ENCODE results near the gene MYO1H.
"Not testable (repeated sequence)": the region's sequence is repeated elsewhere in the genome, so short reads cannot be mapped to it uniquely, and the experiment has no call there.

Gene MYO1H

DNA sequence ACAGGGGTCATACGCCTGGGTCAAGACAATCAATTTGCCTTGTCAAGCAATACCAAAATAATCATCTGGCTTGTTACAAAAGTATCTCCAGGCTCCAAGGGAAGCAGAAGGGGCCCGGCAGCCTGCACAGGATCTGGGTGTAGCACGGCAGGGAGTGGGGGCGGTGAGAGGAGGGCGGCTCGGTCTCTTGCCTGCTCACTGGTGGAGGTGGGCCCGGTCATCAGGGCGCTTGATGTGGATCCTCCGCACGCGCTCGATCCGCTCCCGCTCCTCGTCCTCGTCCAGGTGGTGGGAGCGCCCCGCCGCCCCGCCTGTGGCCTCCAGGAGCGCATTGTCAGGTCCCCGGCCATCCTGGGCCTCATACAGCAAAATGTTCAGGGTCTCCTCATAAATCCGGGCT is 103.7 kb downstream of the MYO1H start:
- no peak for DNase-seq

GRCh38 chr12:109452489-109452888 is 104.8 kb downstream of the MYO1H start:
- no peak for DNase-seq

DNA sequence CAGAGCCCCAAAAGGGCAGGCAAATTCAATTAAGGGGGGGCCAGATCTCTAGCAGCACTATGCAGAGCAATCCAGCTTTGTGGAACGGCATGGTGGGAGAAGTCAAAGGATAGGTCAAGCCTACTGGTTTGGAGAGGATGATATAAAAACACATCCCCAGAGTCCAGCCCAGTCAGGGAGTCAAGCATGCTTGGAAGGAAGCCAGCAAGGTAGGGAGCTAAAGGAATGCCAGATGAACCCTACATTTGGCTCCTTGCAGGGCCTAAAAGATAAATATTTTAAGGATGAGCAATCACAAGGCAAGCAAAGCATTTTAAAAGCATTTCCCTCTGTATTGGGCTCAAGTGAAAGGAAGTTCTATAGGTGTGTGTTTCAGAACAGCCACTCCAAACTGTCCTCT is 108.0 kb downstream of the MYO1H start:
- no peak for DNase-seq

- no peak for DNase-seq
These were observed 110.4 kb downstream of the MYO1H start for GRCh38 chr12:109458086-109458485.

- no peak for DNase-seq
These were observed 111.1 kb downstream of the MYO1H start for GRCh38 chr12:109458771-109459208.

DNA sequence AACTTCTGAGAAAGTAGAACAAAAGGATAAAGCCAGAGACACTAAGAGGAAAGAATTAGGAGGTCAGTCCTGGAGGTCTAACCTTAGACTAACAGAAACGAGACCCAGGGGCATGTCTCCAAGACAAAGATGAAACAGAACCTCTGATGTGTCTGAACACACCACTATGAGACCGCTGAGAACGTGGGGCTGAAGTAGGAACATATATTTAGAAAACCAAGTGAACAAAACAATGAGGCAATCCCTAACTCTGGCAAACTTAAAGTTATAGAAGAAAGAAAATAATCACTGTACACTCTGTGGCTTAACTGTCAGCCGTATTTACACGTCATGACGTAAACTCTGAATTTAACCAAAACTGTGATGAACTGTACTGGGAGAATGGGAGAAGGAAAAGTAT is 111.5 kb downstream of the MYO1H start:
- DNase-seq = no peak

GRCh38 chr12:109460538-109460937 is 112.8 kb downstream of the MYO1H start:
- DNase-seq = no peak

DNA sequence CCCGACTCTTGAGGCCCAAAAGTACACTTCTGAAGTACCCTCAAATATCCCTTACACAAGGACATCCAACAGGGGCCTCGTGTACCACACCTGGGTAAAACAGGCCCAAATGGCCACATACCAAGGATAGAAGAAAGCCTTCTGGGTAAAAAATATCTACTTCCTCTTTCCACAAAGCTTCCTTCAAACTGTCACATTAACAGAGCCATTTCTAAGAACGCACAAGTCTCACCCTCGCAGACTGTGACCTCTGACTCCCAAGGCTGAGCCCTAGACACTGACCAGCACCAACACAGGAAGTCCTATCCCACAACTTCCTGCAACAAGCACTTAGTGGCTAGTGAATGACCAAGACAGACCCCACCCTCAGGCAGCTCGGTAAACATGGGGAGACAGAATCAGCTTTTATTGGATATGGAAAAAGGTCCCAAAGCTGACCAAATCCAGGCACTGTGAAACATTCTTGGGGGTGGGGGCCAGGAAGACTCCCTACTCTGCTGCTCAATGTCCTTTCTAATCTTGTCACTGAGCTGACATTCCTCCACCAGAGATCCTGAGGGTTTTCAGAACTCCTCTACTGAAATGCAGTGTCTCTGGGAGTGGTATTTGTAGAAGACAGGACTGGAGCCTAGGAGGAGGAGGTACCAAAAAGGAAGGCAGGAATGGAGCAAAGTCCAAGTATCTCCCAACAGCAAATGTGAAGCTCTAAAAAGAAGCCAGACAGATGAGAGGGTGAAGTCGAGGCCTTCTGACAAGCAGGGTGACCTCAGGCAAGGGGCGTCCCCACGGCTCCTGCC is 113.5 kb downstream of the MYO1H start:
- peak in 1 of 2 donors; percentile 15 for DNase-seq

- DNase-seq = peak; percentile 17 to 36
These were observed 114.4 kb downstream of the MYO1H start for GRCh38 chr12:109461846-109462756.

GRCh38 chr12:109462868-109463692 is 115.4 kb downstream of the MYO1H start:
- DNase-seq = no peak

GRCh38 chr12:109463756-109464155 is 116.1 kb downstream of the MYO1H start:
- DNase-seq = no peak

GRCh38 chr12:109464642-109465351 is 117.1 kb downstream of the MYO1H start:
- no peak for DNase-seq

DNA sequence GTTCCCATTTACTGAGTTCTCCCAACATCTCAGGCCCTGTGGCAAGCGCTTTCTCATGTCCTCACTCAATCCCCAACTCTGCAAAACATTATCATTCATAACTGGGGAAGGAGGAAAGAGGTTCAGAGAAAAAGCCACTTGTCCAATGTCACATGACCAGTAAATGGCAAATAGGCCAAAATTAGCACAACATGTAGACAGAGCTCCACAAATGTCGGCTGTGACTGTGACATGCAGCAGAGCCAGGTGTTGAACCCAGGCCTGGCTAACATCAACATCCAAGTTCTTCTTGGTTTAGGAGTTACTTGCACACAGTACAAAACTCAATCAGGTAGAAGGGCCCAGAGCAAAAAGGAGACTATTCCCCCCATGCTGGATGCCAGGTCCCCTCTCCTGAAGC is 118.6 kb downstream of the MYO1H start:
- no peak for DNase-seq

DNA sequence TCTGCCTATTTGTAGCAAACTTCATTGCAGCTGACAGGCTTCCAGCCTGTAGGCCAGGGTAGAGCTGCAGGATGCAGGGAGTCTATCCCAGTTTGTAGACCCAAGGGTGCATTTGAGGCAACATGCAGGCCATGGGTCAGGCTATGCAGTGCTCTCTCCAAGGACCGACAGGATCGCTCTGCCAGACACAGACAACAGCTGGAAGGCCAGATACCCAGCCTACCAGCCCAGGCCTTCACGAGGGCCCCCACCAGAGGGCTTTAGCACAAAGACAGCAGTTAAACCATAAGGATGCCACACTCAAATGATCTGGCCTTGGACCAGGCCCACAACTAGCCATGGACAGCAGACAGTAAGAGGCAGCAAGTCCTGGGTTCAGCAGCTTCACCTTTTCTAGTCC is 119.1 kb downstream of the MYO1H start:
- no peak for DNase-seq

GRCh38 chr12:109467978-109468676 is 120.4 kb downstream of the MYO1H start:
- no peak for DNase-seq

- no peak for DNase-seq
These were observed 121.8 kb downstream of the MYO1H start for GRCh38 chr12:109469517-109469916.

DNA sequence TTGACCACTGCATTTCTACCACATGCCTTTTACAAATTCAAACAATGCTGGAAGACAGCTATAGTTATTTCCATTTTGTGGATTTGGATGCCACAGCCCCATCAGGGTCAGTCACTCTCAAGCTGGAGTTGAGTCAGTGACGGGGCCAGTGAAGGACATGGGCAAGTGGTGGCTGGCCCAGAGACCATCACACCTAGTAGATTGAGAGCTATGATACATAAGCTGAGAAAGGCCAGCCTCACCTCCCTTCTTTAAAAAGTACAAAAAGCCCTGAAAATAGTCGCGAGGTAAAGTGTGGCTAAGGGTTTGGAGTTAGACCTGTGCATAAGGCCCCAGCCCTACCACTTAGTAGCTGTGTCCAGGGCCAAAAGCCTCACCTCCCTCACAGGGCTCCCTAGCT is 125.3 kb downstream of the MYO1H start:
- DNase-seq = no peak

DNA sequence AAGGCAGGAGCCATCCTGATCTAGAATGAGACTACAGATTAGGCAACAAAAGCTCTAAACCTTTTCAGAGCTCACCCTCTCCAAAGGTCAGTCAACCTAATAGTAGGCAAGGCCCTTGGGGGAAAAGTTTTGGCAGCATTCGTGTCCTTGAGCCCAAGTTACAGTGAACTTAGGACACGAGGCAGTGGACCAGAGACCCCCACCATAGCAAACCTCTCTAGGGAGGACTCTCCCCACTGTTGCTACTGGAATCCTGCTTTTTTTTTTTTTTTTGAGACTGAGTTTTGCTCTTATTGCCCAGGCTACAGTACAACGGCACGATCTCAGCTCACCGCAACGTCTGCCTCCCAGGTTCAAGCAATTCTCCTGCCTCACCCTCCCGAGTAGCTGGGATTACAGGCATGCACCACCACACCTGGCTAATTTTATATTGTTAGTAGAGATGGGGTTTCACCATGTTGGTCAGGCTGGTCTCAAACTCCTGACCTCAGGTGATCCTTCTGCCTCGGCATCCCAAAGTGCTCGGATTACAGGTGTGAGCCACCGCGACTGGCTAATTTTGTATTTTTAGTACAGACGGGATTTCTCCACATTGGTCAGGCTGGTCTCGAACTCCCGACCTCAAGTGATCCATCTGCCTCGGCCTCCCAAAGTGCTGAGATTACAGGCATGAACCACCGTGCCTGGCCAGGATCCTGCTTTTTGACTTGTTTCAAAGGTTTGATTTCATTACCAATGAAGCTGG is 126.0 kb downstream of the MYO1H start:
- DNase-seq = not testable (repeated sequence)

DNA sequence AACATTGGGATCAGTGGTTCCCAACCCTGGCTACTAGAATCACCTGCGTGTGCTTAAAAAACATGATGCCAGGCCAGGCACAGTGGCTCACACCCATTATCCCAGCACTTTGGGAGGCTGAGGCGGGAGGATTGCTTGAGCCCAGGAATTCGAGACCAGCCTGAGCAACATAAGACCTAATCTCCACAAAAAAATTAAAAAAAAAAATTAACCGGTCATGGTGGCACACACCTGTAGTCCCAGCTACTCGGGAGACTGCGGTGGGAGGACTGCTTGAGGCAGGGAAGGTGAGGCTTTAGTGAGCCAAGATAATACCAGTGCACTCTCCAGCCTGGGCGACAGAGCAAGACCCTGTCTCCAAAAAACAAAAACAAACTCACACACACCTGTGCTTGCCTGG is 127.4 kb downstream of the MYO1H start:
- no peak for DNase-seq

DNA sequence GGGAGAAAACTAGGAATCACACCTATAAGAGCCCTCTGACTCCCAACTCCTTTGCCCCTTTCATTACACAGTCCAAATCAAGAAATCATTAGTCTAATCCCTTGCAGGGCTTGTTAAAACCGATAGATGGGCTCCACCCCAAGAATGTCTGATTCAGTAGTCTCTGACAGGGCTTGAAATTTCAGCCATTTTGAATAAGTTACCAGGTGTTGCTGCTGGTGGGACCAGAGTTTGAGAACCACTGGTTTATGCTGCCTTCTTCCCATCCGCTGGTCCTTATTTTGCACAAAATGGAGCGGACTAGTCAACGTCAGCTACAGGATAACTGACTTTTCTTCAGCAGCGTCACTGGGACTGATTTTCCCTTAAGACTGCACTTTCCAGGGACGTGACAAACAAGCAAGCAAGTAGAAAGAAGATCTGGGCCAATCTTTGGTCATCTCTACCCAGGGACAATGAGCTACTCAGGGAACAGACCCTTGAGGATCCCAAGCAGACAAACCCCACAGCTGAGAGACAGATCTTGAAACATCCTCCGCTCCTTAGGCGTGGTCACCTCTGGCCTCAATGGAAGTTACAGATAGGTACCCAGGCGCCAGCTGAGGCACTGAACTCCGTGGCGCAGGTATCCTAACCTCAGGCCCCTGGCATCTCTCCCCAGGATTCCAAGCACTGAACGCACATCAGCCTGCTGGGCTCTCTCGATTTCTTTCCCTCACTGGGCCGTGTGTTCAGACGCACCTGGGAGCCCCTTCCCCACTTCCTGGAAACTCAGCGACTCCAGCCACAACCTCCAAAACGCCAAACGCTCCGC is 128.5 kb downstream of the MYO1H start:
- no peak for DNase-seq
